Endothelial cell of umbilical vein (primary cell): ENCODE measurements around the gene PHOSPHO1. TPM values are rescaled to one million over a fixed set of nuclear protein-coding genes. Genes with fewer than 3 reads are reported as not detected.

Source experiments
- BruUV-seq: library from RNA; stranded (reverse); fragments of 400-500 nt; replicated peaks from 2 replicates; lab custom pipeline; 2021; lab: Mats Ljungman, UMichigan
- CTCF ChIA-PET: fragments of 300-600, 350-600 bp; sonication (Branson Sonifier 250); formaldehyde crosslinking; loops from one replicate; lab custom pipeline; 2021; ENCODE audit warnings: antibody characterized with exemption, inconsistent platforms; lab: Charles Lee
- POLR2A ChIA-PET: fragments of 300-600, 350-600 bp; sonication (Branson Sonifier 250); formaldehyde crosslinking; loops from one replicate; lab custom pipeline; 2021; ENCODE audit warnings: antibody characterized with exemption, inconsistent platforms; lab: Charles Lee
- DNase-seq: peaks from one replicate; pipeline ENCODE4 v3.0.0-alpha.2; 2011; ENCODE audit warnings: low read depth, low spot score
- FAIRE-seq: peaks from 2 replicates; lab custom pipeline; 2011; peaks lifted over from hg19 to GRCh38; lab: Jason Lieb, UNC
- H2AFZ ChIP-seq: 2 replicates; pipeline ENCODE4 v1.6.0; 2012; ENCODE audit warnings: low read depth, low read length, control low read depth, inconsistent platforms
- H3K27ac ChIP-seq: 2 replicates; pipeline ENCODE4 v1.5.1; 2011; ENCODE audit warnings: low read depth, mild to moderate bottlenecking, control low read depth, low read length, moderate library complexity; ENCODE audit not compliant: insufficient read depth
- H3K27me3 ChIP-seq, 2 experiments: 2 replicates each; pipeline versions ENCODE4 v1.6.0 to v1.6.1; 2011; ENCODE audit warnings: low read length in 2 of 2, mixed read lengths in 1 of 2; ENCODE audit not compliant: control insufficient read depth in 2 of 2, insufficient read depth in 2 of 2
- H3K36me3 ChIP-seq, 2 experiments: 2 replicates in 1 of 2; 3 replicates in 1 of 2; pipeline ENCODE4 v1.5.1; 2011; ENCODE audit warnings: low read length in 2 of 2, mild to moderate bottlenecking in 1 of 2, moderate library complexity in 1 of 2; ENCODE audit not compliant: control insufficient read depth in 2 of 2, insufficient read depth in 2 of 2; ENCODE audit errors: extremely low read depth in 1 of 2
- H3K4me1 ChIP-seq: 3 replicates; pipeline ENCODE4 v1.5.1; 2011; ENCODE audit warnings: mild to moderate bottlenecking, low read length; ENCODE audit not compliant: control insufficient read depth, insufficient read depth; ENCODE audit errors: extremely low read depth
- H3K4me2 ChIP-seq: 2 replicates; pipeline ENCODE4 v1.6.1; 2011; ENCODE audit warnings: low read length, control low read depth, mixed read lengths; ENCODE audit not compliant: insufficient read depth
- H3K4me3 ChIP-seq, 3 experiments: fragments of 200-600 bp in 1 of 3; sonication (generic), shearing (Covaris generic) in 1 of 3; replicated peaks in 1 of 3; 2 replicates each; pipeline ENCODE4 v1.5.1; 2011 to 2016; ENCODE audit warnings: control low read depth in 3 of 3, low read length in 3 of 3, mild to moderate bottlenecking in 2 of 3, inconsistent platforms in 1 of 3, low read depth in 1 of 3, moderate library complexity in 1 of 3; ENCODE audit not compliant: insufficient read depth in 1 of 3
- H3K79me2 ChIP-seq: 2 replicates; pipeline ENCODE4 v1.6.0; 2012; ENCODE audit warnings: low read length, inconsistent platforms; ENCODE audit not compliant: control insufficient read depth, insufficient read depth
- H3K9ac ChIP-seq: replicated peaks from 2 replicates; pipeline ENCODE3; 2011; ENCODE audit warnings: low read length, control low read depth; ENCODE audit not compliant: insufficient read depth; ENCODE audit errors: extremely low read depth
- H3K9me1 ChIP-seq: replicated peaks from 3 replicates; pipeline ENCODE4 v1.6.0; 2011; ENCODE audit warnings: mild to moderate bottlenecking, low read length; ENCODE audit not compliant: control insufficient read depth, insufficient read depth; ENCODE audit errors: extremely low read depth
- H3K9me3 ChIP-seq: replicated peaks from 2 replicates; pipeline ENCODE4 v1.5.1; 2012; ENCODE audit warnings: low read length, inconsistent platforms; ENCODE audit not compliant: control insufficient read depth, insufficient read depth
- H4K20me1 ChIP-seq: replicated peaks from 2 replicates; pipeline ENCODE3; 2011; ENCODE audit warnings: mild to moderate bottlenecking, low read length; ENCODE audit not compliant: control insufficient read depth, insufficient read depth; ENCODE audit errors: extremely low read depth
- CTCF ChIP-seq, 2 donors: IDR thresholded peaks; 1 replicate in 1 of 2; 2 replicates in 1 of 2; pipeline ENCODE4 v1.5.1; 2011; ENCODE audit warnings: low read length in 2 of 2, mild to moderate bottlenecking in 2 of 2, moderate library complexity in 2 of 2, control low read depth in 1 of 2, inconsistent platforms in 1 of 2, low read depth in 1 of 2; ENCODE audit not compliant: insufficient read depth in 1 of 2; ENCODE audit errors: extremely low read depth in 1 of 2
- EZH2 ChIP-seq: IDR thresholded peaks from 2 replicates; pipeline ENCODE4 v1.6.1; 2012; ENCODE audit warnings: borderline replicate concordance, low read depth, mild to moderate bottlenecking, moderate library complexity, low read length, inconsistent platforms; ENCODE audit not compliant: severe bottlenecking
- FOS ChIP-seq: IDR thresholded peaks from 2 replicates; pipeline ENCODE4 v1.6.1; 2011; ENCODE audit warnings: mild to moderate bottlenecking, low read length, moderate library complexity, borderline replicate concordance; ENCODE audit not compliant: insufficient read depth
- GATA2 ChIP-seq: IDR thresholded peaks from 2 replicates; pipeline ENCODE4 v1.7.0; 2011; ENCODE audit warnings: low read depth, mild to moderate bottlenecking, moderate library complexity, mixed read lengths, low read length; ENCODE audit not compliant: insufficient read length, insufficient read depth
- JUN ChIP-seq: IDR thresholded peaks from 2 replicates; pipeline ENCODE4 v1.6.1; 2011; ENCODE audit warnings: borderline replicate concordance, low read depth; ENCODE audit not compliant: insufficient read length, insufficient read depth
- MAX ChIP-seq: IDR thresholded peaks from 2 replicates; pipeline ENCODE4 v1.6.1; 2011; ENCODE audit not compliant: insufficient read depth, insufficient read length
- MYC ChIP-seq: IDR thresholded peaks from one replicate; pipeline ENCODE4 v1.6.1; 2011; ENCODE audit warnings: mild to moderate bottlenecking, low read depth, low read length
- POLR2A ChIP-seq: IDR thresholded peaks from 2 replicates; pipeline ENCODE4 v1.6.1; 2012; ENCODE audit warnings: low read depth, mild to moderate bottlenecking, control low read depth, low read length
- POLR2AphosphoS5 ChIP-seq: IDR thresholded peaks from 2 replicates; pipeline ENCODE4 v1.6.1; 2012; ENCODE audit warnings: low read depth, mild to moderate bottlenecking, control low read depth, low read length, moderate library complexity; ENCODE audit not compliant: insufficient read depth
- dilution Hi-C: fragments of 300-500 bp; cut with MboI; formaldehyde crosslinking; loops from one replicate; pipeline ENCODE4 v1.15.0; 2019; ENCODE audit warnings: low sequenced_read_pairs; ENCODE audit not compliant: extremely low pct_ligation_motif_present
- intact Hi-C: fragments of 100-400 bp; cut with micrococcal nuclease; formaldehyde crosslinking; loops from one replicate; pipeline ENCODE4 v1.10.0; 2022
- polyA plus RNA-seq, 4 experiments: library from polyadenylated mRNA; depleted of rRNA in 3 of 4; stranded (reverse) in 3 of 4; unstranded in 1 of 4; fragments of >200 nt; gene quantifications; 2 replicates each; pipeline versions ENCODE4 v1.2.1 to v1.2.3, GENCODE V29; 2011 to 2012; ENCODE audit warnings: missing spikeins in 1 of 4
- total RNA-seq: library from RNA; stranded (reverse); gene quantifications from 2 replicates; pipeline ENCODE4 v1.2.3, GENCODE V29; 2021

PHOSPHO1 gene
- total and polyA plus RNA-seq, 2 donors (not counting 3 experiments of a cell fraction or from before 2014, with no cell fraction given), result 0.23 TPM; not detected in 1

- Histone ChIP-seq H3K79me2 (no peaks in the 10 kb centered on the region), H3K27me3 (peaks cover 0 to 7% of the 10 kb centered on the region in 2 experiments), H3K4me1 (no peaks in the 10 kb centered on the region), H4K20me1 (no peaks in the 10 kb centered on the region), H2AFZ (no peak overlapping the region), H3K9me1 (no peaks in the 10 kb centered on the region), H3K4me2 (no peak overlapping the region), H3K9ac (no peak overlapping the region), H3K9me3 (no peaks in the 10 kb centered on the region), H3K27ac (no peak overlapping the region), H3K4me3 (no peak overlapping the region), H3K36me3 (no peaks in the 10 kb centered on the region)
- intact Hi-C loops (no loop called here), dilution Hi-C loops (no loop called here)
- no TSS peak for BruUV-seq
- no peak for FAIRE-seq
- DNase-seq, result no peak
- ChIA-PET POLR2A (no interaction called here), CTCF (interaction anchor here (1.3 to 1.9 kb wide), 3 partner anchors 12 to 57 kb away, joined by 5 to 9 read pairs (median 5); no protein-coding TSS in a partner anchor)
- TF ChIP-seq FOS, result no peak
- TF ChIP-seq MYC, result no peak
- no peak for TF ChIP-seq MAX
- TF ChIP-seq EZH2, result no peak
- TF ChIP-seq POLR2AphosphoS5, result no peak
- no peak for TF ChIP-seq CTCF (IDR thresholded peaks at IDR 0.05; ENCODE audit: extremely low read depth in 1 of 2, insufficient read depth in 1 of 2, low read depth in 1 of 2, low read length in 2 of 2)
- TF ChIP-seq POLR2A, result no peak
- TF ChIP-seq GATA2, result no peak
- TF ChIP-seq JUN, result no peak
Measured at GRCh38 chr17:49239963-49240362, 9.4 kb upstream of the PHOSPHO1 start.
